Type B pancreatic cell (in vitro differentiated cells): Measurements from ENCODE around the gene THUMPD2. TPM values are rescaled to one million over a fixed set of nuclear protein-coding genes. Genes with fewer than 3 reads are reported as not detected.

Source experiments
- DNase-seq: peaks from one replicate; pipeline ENCODE4 v3.0.0; 2021; ENCODE audit warnings: mixed read lengths; ENCODE audit not compliant: unreplicated experiment; ENCODE audit errors: extremely low spot score
- H3K27ac Mint-ChIP-seq: 2 replicates; pipeline ENCODE4 v1.8.0; 2021; ENCODE audit warnings: mild to moderate bottlenecking, mixed read lengths
- H3K27me3 Mint-ChIP-seq: 2 replicates; pipeline ENCODE4 v1.8.0; 2021; ENCODE audit warnings: mixed read lengths
- H3K36me3 Mint-ChIP-seq: 2 replicates; pipeline ENCODE4 v1.8.0; 2021; ENCODE audit warnings: mixed read lengths
- H3K4me1 Mint-ChIP-seq: one replicate; pipeline ENCODE4 v1.8.0; 2021; ENCODE audit warnings: mixed read lengths; ENCODE audit not compliant: unreplicated experiment
- H3K4me3 Mint-ChIP-seq: 2 replicates; pipeline ENCODE4 v1.8.0; 2021; ENCODE audit warnings: mild to moderate bottlenecking, mixed read lengths
- H3K9me3 Mint-ChIP-seq: 2 replicates; pipeline ENCODE4 v1.8.0; 2021; ENCODE audit warnings: mixed read lengths
- CTCF ChIP-seq: fragments of 200-600 bp; sonication (generic); conservative IDR thresholded peaks from 2 replicates; pipeline ENCODE4 v1.5.0; 2021; ENCODE audit warnings: antibody characterized with exemption, mild to moderate bottlenecking
- total RNA-seq: library from RNA; stranded (reverse); gene quantifications from 2 replicates; pipeline ENCODE4 v1.2.1, GENCODE V29; 2021; ENCODE audit warnings: low replicate concordance

Gene THUMPD2
- total RNA-seq, 1 donor from 2014 or later, result 11.7 TPM

- TF ChIP-seq CTCF, result no peak
- Mint-ChIP-seq H3K4me3 (no peak overlapping the region), H3K36me3 (peaks cover 5% of the 10 kb centered on the region), H3K27me3 (no peaks in the 10 kb centered on the region), H3K9me3 (peaks cover 5% of the 10 kb centered on the region), H3K4me1 (peaks cover 8% of the 10 kb centered on the region), H3K27ac (no peak overlapping the region)
- DNase-seq, result no peak
Observed at GRCh38 chr2:39706945-39707344, 72.1 kb downstream of the THUMPD2 start.

- DNase-seq, result no peak
- no peak overlapping the region for H3K4me3 Mint-ChIP-seq
- peaks cover 8% of the 10 kb centered on the region for H3K4me1 Mint-ChIP-seq
- no peaks in the 10 kb centered on the region for H3K27me3 Mint-ChIP-seq
- peaks cover 5% of the 10 kb centered on the region for H3K36me3 Mint-ChIP-seq
- no peak overlapping the region for H3K27ac Mint-ChIP-seq
- peaks cover 5% of the 10 kb centered on the region for H3K9me3 Mint-ChIP-seq
- TF ChIP-seq CTCF, result no peak
Observed at GRCh38 chr2:39706312-39706711, 72.7 kb downstream of the THUMPD2 start.

DNA sequence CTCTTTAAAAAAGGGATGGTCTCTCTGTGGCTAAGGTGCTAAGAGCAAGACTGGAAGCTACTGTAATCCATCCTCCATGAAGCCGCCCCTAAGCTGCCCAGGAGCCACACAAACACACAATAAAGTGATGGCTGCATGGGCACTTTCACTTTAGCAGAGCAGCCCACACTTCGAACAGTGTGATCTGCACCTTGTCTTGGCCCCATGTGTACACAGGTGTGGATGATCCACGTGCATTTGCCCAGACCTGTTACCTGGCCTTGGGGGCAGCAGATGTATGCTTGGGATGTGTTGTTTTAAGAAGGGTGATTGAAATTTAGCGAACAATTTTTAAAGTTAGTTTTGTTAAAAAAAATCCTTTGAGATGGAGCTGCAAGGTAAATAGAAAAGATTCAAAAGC, 73.4 kb downstream of the THUMPD2 start:
- DNase-seq, result no peak
- Mint-ChIP-seq H3K4me3 (no peak overlapping the region), H3K27ac (no peak overlapping the region), H3K27me3 (no peaks in the 10 kb centered on the region), H3K36me3 (peaks cover 5% of the 10 kb centered on the region), H3K9me3 (peaks cover 5% of the 10 kb centered on the region), H3K4me1 (peaks cover 8% of the 10 kb centered on the region)
- no peak for TF ChIP-seq CTCF

DNA sequence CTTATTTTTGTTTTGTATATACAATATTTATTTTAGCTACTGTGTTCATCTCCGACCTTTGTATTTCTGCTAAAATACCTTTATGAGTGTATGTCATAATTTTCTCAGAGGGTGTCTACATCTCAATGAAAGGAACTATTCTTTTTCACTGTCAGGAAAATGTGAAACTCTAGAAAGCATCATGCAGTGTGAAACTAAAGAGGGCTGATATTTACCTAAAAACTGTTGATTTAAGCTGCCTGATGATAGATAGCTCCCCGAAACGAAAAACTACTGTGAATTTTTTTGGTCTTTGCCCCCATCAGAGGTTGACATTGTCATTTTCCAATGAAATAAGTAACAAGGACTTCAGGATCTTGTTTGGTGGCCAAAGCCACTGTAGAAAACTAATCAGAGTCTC, 74.5 kb downstream of the THUMPD2 start:
- Mint-ChIP-seq H3K4me1 (peaks cover 8% of the 10 kb centered on the region), H3K4me3 (no peak overlapping the region), H3K9me3 (peaks cover 5% of the 10 kb centered on the region), H3K36me3 (peaks cover 5% of the 10 kb centered on the region), H3K27ac (no peak overlapping the region), H3K27me3 (no peaks in the 10 kb centered on the region)
- TF ChIP-seq CTCF, result no peak
- no peak for DNase-seq

DNA sequence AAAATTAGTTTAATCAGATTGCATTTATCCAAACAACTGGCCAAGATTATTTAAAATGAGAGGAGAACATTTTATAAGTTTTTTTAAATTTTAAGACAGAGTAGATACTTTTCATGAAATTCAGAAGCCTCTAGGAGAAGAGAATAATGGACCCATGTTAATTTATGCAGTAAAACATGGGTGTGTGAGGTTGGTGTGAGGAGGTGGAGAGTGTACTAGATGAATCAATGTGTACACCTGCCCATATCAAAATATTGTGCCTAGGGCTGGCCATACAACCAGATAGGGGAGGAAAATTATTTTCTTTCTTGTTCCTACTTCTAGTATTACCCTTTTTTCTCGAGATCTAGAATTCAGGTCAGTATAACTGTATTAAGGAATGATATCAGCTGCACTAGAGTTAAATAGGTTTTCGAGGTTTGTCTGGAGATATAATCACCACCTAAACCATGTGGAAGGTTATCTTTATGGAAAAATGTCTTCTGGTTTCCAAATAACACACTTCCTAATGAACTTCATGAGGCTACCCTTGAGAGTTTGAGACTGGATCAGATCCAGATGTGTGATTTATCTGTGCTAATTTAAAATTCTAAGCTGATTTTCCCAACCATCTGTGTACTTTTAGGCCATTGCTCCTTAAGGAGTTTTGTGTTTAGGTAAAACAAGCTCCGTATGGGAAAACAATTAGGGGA, 75.7 kb downstream of the THUMPD2 start:
- Mint-ChIP-seq H3K9me3 (peaks cover 5% of the 10 kb centered on the region), H3K27ac (no peak overlapping the region), H3K4me1 (peaks cover 8% of the 10 kb centered on the region), H3K4me3 (no peak overlapping the region), H3K36me3 (peaks cover 5% of the 10 kb centered on the region), H3K27me3 (no peaks in the 10 kb centered on the region)
- no peak for TF ChIP-seq CTCF
- no peak for DNase-seq
